Epidermal melanocyte (primary cell): ENCODE measurements around the gene TFPT.

Experiments
- DNase-seq: peaks from one replicate; pipeline ENCODE4 v3.0.0; 2011; ENCODE audit warnings: low spot score; ENCODE audit not compliant: insufficient read length

TFPT gene

GRCh38 chr19:54149021-54149812, 33.8 kb upstream of the TFPT start:
- no peak for DNase-seq

GRCh38 chr19:54148158-54148557, 32.7 kb upstream of the TFPT start:
- no peak for DNase-seq

- DNase-seq, result no peak
Measured at GRCh38 chr19:54147676-54148075, 32.2 kb upstream of the TFPT start.

- no peak for DNase-seq
Measured at GRCh38 chr19:54145541-54146158, 30.2 kb upstream of the TFPT start.

- no peak for DNase-seq
Measured at GRCh38 chr19:54142166-54142780, 26.8 kb upstream of the TFPT start.

- peak; percentile 41 for DNase-seq
Measured at GRCh38 chr19:54141356-54141755, 25.9 kb upstream of the TFPT start.

- no peak for DNase-seq
Measured at GRCh38 chr19:54138489-54139256, 23.2 kb upstream of the TFPT start.

- DNase-seq, result no peak
Measured at GRCh38 chr19:54137699-54138488, 22.4 kb upstream of the TFPT start, which contains the start of gene CNOT3. Gene CNOT3 (plus strand): TSS chr19:54137762. CDS start chr19:54142979, 5,217 bp downstream.

GRCh38 chr19:54136864-54137698, 21.6 kb upstream of the TFPT start:
- peak; percentile 100 for DNase-seq

- peak; percentile 44 for DNase-seq
Measured at GRCh38 chr19:54136086-54136863, 20.8 kb upstream of the TFPT start.

- no peak for DNase-seq
Measured at GRCh38 chr19:54133957-54134590, 18.6 kb upstream of the TFPT start.

- no peak for DNase-seq
Measured at GRCh38 chr19:54133312-54133956, 18.0 kb upstream of the TFPT start.

GRCh38 chr19:54129617-54129996, 14.2 kb upstream of the TFPT start:
- no peak for DNase-seq

- DNase-seq, result no peak
Measured at GRCh38 chr19:54128796-54129616, 13.5 kb upstream of the TFPT start.

- no peak for DNase-seq
Measured at GRCh38 chr19:54128441-54128725, 12.9 kb upstream of the TFPT start.

GRCh38 chr19:54127688-54128440, 12.4 kb upstream of the TFPT start:
- no peak for DNase-seq

GRCh38 chr19:54125713-54126112, 10.3 kb upstream of the TFPT start:
- no peak for DNase-seq
